Measurements from ENCODE around the gene EIF3M. TPM values are rescaled to one million over a fixed set of nuclear protein-coding genes. Genes with fewer than 3 reads are reported as not detected.

Gene EIF3M
- total RNA-seq (357 TPM), polyA plus RNA-seq (ENCODE audit: insufficient read depth in 1 of 8, insufficient read length in 8 of 8, low replicate concordance in 1 of 8) (100 to 1,000 TPM; 306 to 374 (median 346) TPM)
- long read RNA-seq, donor 1, full-length matches to known transcripts = 58 of 58 reads
- long read RNA-seq, donor 1, partial matches to known transcripts = 0 of 58 reads
- long read RNA-seq, donor 1, other reads (novel, unspliced or antisense) = 0 of 58 reads
- long read RNA-seq, donor 2, full-length matches to known transcripts = 16 of 16 reads
- long read RNA-seq, donor 2, partial matches to known transcripts = 0 of 16 reads
- long read RNA-seq, donor 2, other reads (novel, unspliced or antisense) = 0 of 16 reads
- long read RNA-seq, donor 3, full-length matches to known transcripts = 114 of 131 reads
- long read RNA-seq, donor 3, partial matches to known transcripts = 17 of 131 reads
- long read RNA-seq, donor 3, other reads (novel, unspliced or antisense) = 0 of 131 reads
- long read RNA-seq, donor 4, full-length matches to known transcripts = 60 of 60 reads
- long read RNA-seq, donor 4, partial matches to known transcripts = 0 of 60 reads
- long read RNA-seq, donor 4, other reads (novel, unspliced or antisense) = 0 of 60 reads
- long read RNA-seq, donor 5, full-length matches to known transcripts = 250 of 276 reads
- long read RNA-seq, donor 5, partial matches to known transcripts = 26 of 276 reads
- long read RNA-seq, donor 5, other reads (novel, unspliced or antisense) = 0 of 276 reads
- long read RNA-seq, donor 6, full-length matches to known transcripts = 266 of 321 reads
- long read RNA-seq, donor 6, partial matches to known transcripts = 55 of 321 reads
- long read RNA-seq, donor 6, other reads (novel, unspliced or antisense) = 0 of 321 reads
- long read RNA-seq, donor 7, full-length matches to known transcripts = 168 of 199 reads
- long read RNA-seq, donor 7, partial matches to known transcripts = 31 of 199 reads
- long read RNA-seq, donor 7, other reads (novel, unspliced or antisense) = 0 of 199 reads
- long read RNA-seq, donor 8, full-length matches to known transcripts = 94 of 113 reads
- long read RNA-seq, donor 8, partial matches to known transcripts = 19 of 113 reads
- long read RNA-seq, donor 8, other reads (novel, unspliced or antisense) = 0 of 113 reads
- long read RNA-seq, donor 9, full-length matches to known transcripts = 115 of 115 reads
- long read RNA-seq, donor 9, partial matches to known transcripts = 0 of 115 reads
- long read RNA-seq, donor 9, other reads (novel, unspliced or antisense) = 0 of 115 reads
- long read RNA-seq, donor 10, full-length matches to known transcripts = 187 of 201 reads
- long read RNA-seq, donor 10, partial matches to known transcripts = 14 of 201 reads
- long read RNA-seq, donor 10, other reads (novel, unspliced or antisense) = 0 of 201 reads
- long read RNA-seq, donor 11, full-length matches to known transcripts = 126 of 142 reads
- long read RNA-seq, donor 11, partial matches to known transcripts = 16 of 142 reads
- long read RNA-seq, donor 11, other reads (novel, unspliced or antisense) = 0 of 142 reads

- peak; percentile 98 for DNase-seq
- under 1% methylated on average over 67 of the region's 70 CpGs for WGBS (ENCODE audit: insufficient coverage)
- H3K36me3 ChIP-seq (ENCODE audit: control insufficient read depth, insufficient read depth, low read length) = peaks cover 4% of the 10 kb centered on the region
These were observed at the start of gene EIF3M for GRCh38 chr11:32583459-32584271. Gene EIF3M (plus strand): TSS chr11:32583831. CDS start chr11:32583888, 57 bp downstream.

GRCh38 chr11:32538804-32539203 lies 44.8 kb upstream of the EIF3M start:
- Histone ChIP-seq H3K27ac (ENCODE audit: low read length) (no peak overlapping the region), H3K4me3 (ENCODE audit: low read length) (no peak overlapping the region), H3K36me3 (ENCODE audit: control insufficient read depth, insufficient read depth, low read length) (no peaks in the 10 kb centered on the region), H3K9me3 (replicated peaks; ENCODE audit: control insufficient read depth, low read depth, low read length) (no peaks in the 10 kb centered on the region), H3K27me3 (ENCODE audit: control insufficient read depth, insufficient read depth, low read length) (no peaks in the 10 kb centered on the region), H3K4me1 (ENCODE audit: control insufficient read depth, insufficient read depth, low read length) (no peaks in the 10 kb centered on the region)
- 71% methylated on average over 7 of the region's 7 CpGs for WGBS (ENCODE audit: insufficient coverage)
- DNase-seq = no peak

More at GRCh38 chr11:32583459-32584271, at the start of gene EIF3M:
- Histone ChIP-seq H3K4me3 (ENCODE audit: low read length) (peak within 1 kb of the TSS; percentile 90), H3K27me3 (ENCODE audit: control insufficient read depth, insufficient read depth, low read length) (no peaks in the 10 kb centered on the region), H3K27ac (ENCODE audit: low read length) (peak within 1 kb of the TSS; percentile 89), H3K9me3 (replicated peaks; ENCODE audit: control insufficient read depth, low read depth, low read length) (peaks cover 3% of the 10 kb centered on the region), H3K4me1 (ENCODE audit: control insufficient read depth, insufficient read depth, low read length) (peaks cover 3% of the 10 kb centered on the region)

GRCh38 chr11:32549611-32550187 lies 33.9 kb upstream of the EIF3M start:
- H3K27ac ChIP-seq (ENCODE audit: low read length) = no peak overlapping the region
- WGBS (ENCODE audit: insufficient coverage) = no CpG with 5 or more reads among the region's 1 CpG

GRCh38 chr11:32550207-32550606 lies 33.4 kb upstream of the EIF3M start:
- Histone ChIP-seq H3K9me3 (replicated peaks; ENCODE audit: control insufficient read depth, low read depth, low read length) (no peaks in the 10 kb centered on the region), H3K4me1 (ENCODE audit: control insufficient read depth, insufficient read depth, low read length) (no peaks in the 10 kb centered on the region), H3K27me3 (ENCODE audit: control insufficient read depth, insufficient read depth, low read length) (no peaks in the 10 kb centered on the region), H3K4me3 (ENCODE audit: low read length) (no peak overlapping the region), H3K36me3 (ENCODE audit: control insufficient read depth, insufficient read depth, low read length) (no peaks in the 10 kb centered on the region), H3K27ac (ENCODE audit: low read length) (no peak overlapping the region)
- WGBS (ENCODE audit: insufficient coverage) = no CpG with 5 or more reads among the region's 4 CpGs
- no peak for DNase-seq

More at GRCh38 chr11:32549611-32550187, 33.9 kb upstream of the EIF3M start:
- H3K9me3 ChIP-seq (replicated peaks; ENCODE audit: control insufficient read depth, low read depth, low read length) = no peaks in the 10 kb centered on the region
- no peak overlapping the region for H3K4me3 ChIP-seq (ENCODE audit: low read length)
- no peaks in the 10 kb centered on the region for H3K36me3 ChIP-seq (ENCODE audit: control insufficient read depth, insufficient read depth, low read length)
- no peak for DNase-seq
- H3K27me3 ChIP-seq (ENCODE audit: control insufficient read depth, insufficient read depth, low read length) = no peaks in the 10 kb centered on the region
- H3K4me1 ChIP-seq (ENCODE audit: control insufficient read depth, insufficient read depth, low read length) = no peaks in the 10 kb centered on the region

- DNase-seq = no peak
- no peaks in the 10 kb centered on the region for H3K27me3 ChIP-seq (ENCODE audit: control insufficient read depth, insufficient read depth, low read length)
- H3K4me3 ChIP-seq (ENCODE audit: low read length) = no peak overlapping the region
- no peaks in the 10 kb centered on the region for H3K4me1 ChIP-seq (ENCODE audit: control insufficient read depth, insufficient read depth, low read length)
- no peaks in the 10 kb centered on the region for H3K36me3 ChIP-seq (ENCODE audit: control insufficient read depth, insufficient read depth, low read length)
- WGBS (ENCODE audit: insufficient coverage) = no CpG with 5 or more reads among the region's 4 CpGs
- H3K27ac ChIP-seq (ENCODE audit: low read length) = no peak overlapping the region
- no peaks in the 10 kb centered on the region for H3K9me3 ChIP-seq (replicated peaks; ENCODE audit: control insufficient read depth, low read depth, low read length)
These were observed 28.5 kb upstream of the EIF3M start for GRCh38 chr11:32555091-32555490.

GRCh38 chr11:32555895-32556294 lies 27.7 kb upstream of the EIF3M start:
- WGBS (ENCODE audit: insufficient coverage) = 74% methylated on average over 4 of the region's 7 CpGs
- DNase-seq = no peak
- no peaks in the 10 kb centered on the region for H3K4me1 ChIP-seq (ENCODE audit: control insufficient read depth, insufficient read depth, low read length)
- H3K9me3 ChIP-seq (replicated peaks; ENCODE audit: control insufficient read depth, low read depth, low read length) = no peaks in the 10 kb centered on the region
- H3K36me3 ChIP-seq (ENCODE audit: control insufficient read depth, insufficient read depth, low read length) = no peaks in the 10 kb centered on the region
- H3K4me3 ChIP-seq (ENCODE audit: low read length) = no peak overlapping the region
- no peak overlapping the region for H3K27ac ChIP-seq (ENCODE audit: low read length)
- H3K27me3 ChIP-seq (ENCODE audit: control insufficient read depth, insufficient read depth, low read length) = no peaks in the 10 kb centered on the region

GRCh38 chr11:32561835-32562234 lies 21.8 kb upstream of the EIF3M start:
- H3K4me1 ChIP-seq (ENCODE audit: control insufficient read depth, insufficient read depth, low read length) = no peaks in the 10 kb centered on the region
- H3K27me3 ChIP-seq (ENCODE audit: control insufficient read depth, insufficient read depth, low read length) = no peaks in the 10 kb centered on the region
- no peak for DNase-seq
- no peak overlapping the region for H3K27ac ChIP-seq (ENCODE audit: low read length)
- H3K36me3 ChIP-seq (ENCODE audit: control insufficient read depth, insufficient read depth, low read length) = no peaks in the 10 kb centered on the region
- no peak overlapping the region for H3K4me3 ChIP-seq (ENCODE audit: low read length)
- H3K9me3 ChIP-seq (replicated peaks; ENCODE audit: control insufficient read depth, low read depth, low read length) = no peaks in the 10 kb centered on the region
- 84% methylated on average over 11 of the region's 11 CpGs for WGBS (ENCODE audit: insufficient coverage)

GRCh38 chr11:32562839-32563599 lies 20.6 kb upstream of the EIF3M start:
- Histone ChIP-seq H3K27me3 (ENCODE audit: control insufficient read depth, insufficient read depth, low read length) (no peaks in the 10 kb centered on the region), H3K36me3 (ENCODE audit: control insufficient read depth, insufficient read depth, low read length) (no peaks in the 10 kb centered on the region), H3K9me3 (replicated peaks; ENCODE audit: control insufficient read depth, low read depth, low read length) (no peaks in the 10 kb centered on the region), H3K4me1 (ENCODE audit: control insufficient read depth, insufficient read depth, low read length) (no peaks in the 10 kb centered on the region), H3K4me3 (ENCODE audit: low read length) (no peak overlapping the region), H3K27ac (ENCODE audit: low read length) (no peak overlapping the region)
- 88% methylated on average over 4 of the region's 10 CpGs for WGBS (ENCODE audit: insufficient coverage)
- no peak for DNase-seq

All from muscle of leg (tissue), 16 donors.